Esophagus (tissue), 2 donors: ENCODE data around the gene FNDC1. TPM values are rescaled to one million over a fixed set of nuclear protein-coding genes. Genes with fewer than 3 reads are reported as not detected.
"Not testable (repeated sequence)": the region's sequence is repeated elsewhere in the genome, so short reads cannot be mapped to it uniquely, and the experiment has no call there.

Experiments used
- H3K27ac ChIP-seq, 2 donors: one replicate each; pipeline ENCODE4 v1.5.1; 2013; ENCODE audit warnings: low read depth in 2 of 2, mild to moderate bottlenecking in 2 of 2, inconsistent platforms in 1 of 2, low read length in 1 of 2, moderate library complexity in 1 of 2
- H3K27me3 ChIP-seq, 2 donors: one replicate each; pipeline ENCODE4 v1.6.1; 2013; ENCODE audit warnings: low read length in 2 of 2, control low read depth in 1 of 2, mild to moderate bottlenecking in 1 of 2; ENCODE audit not compliant: insufficient read depth in 2 of 2, control insufficient read depth in 1 of 2
- H3K36me3 ChIP-seq, 2 donors: one replicate each; pipeline ENCODE4 v1.6.1; 2013; ENCODE audit warnings: low read length in 1 of 2; ENCODE audit not compliant: control insufficient read depth in 2 of 2, insufficient read depth in 2 of 2
- H3K4me1 ChIP-seq, 2 donors: one replicate each; pipeline ENCODE4 v1.6.1; 2013; ENCODE audit warnings: low read length in 1 of 2; ENCODE audit not compliant: control insufficient read depth in 2 of 2, insufficient read depth in 2 of 2
- H3K4me3 ChIP-seq, 2 donors: one replicate each; pipeline ENCODE4 v1.5.1; 2013; ENCODE audit warnings: low read length in 2 of 2, mild to moderate bottlenecking in 2 of 2, low read depth in 1 of 2, moderate library complexity in 1 of 2
- H3K9me3 ChIP-seq, 2 donors: one replicate each; pipeline ENCODE4 v1.6.1; 2013; ENCODE audit warnings: mild to moderate bottlenecking in 2 of 2, low read depth in 1 of 2, low read length in 1 of 2, moderate library complexity in 1 of 2; ENCODE audit not compliant: control insufficient read depth in 2 of 2, insufficient read depth in 1 of 2
- WGBS, 2 donors: extraction: QIAGEN DNeasy Blood & Tissue Kit; methylation state at CpG; one replicate each; pipeline ENCODE4 v1.1.7; 2013; 5-methylcytosine and 5-hydroxymethylcytosine counted together
- polyA plus RNA-seq, 2 donors: library from polyadenylated mRNA; stranded (reverse); fragments of 200-250 nt; gene quantifications; one replicate each; pipeline ENCODE4 v1.2.3, GENCODE V29; 2013
- donor health status: healthy with polysubstance abuse.
- donor health status: Bipolar disorder and iron deficiency.

FNDC1 gene
- polyA plus RNA-seq, 2 donors: 0.01 to 0.02 TPM

- H3K27me3 ChIP-seq, H3K4me1 ChIP-seq: not testable (repeated sequence)
These were observed 115.5 kb downstream of the FNDC1 start for GRCh38 chr6:159284661-159285060.

GRCh38 chr6:159298840-159299239 is 129.6 kb downstream of the FNDC1 start:
- WGBS, 2 donors: 90 to 96% methylated on average over 5 of the region's 5 CpGs
- Histone ChIP-seq H3K36me3 (no peaks in the 10 kb centered on the region), H3K4me1 (no peaks in the 10 kb centered on the region), H3K27me3 (no peaks in the 10 kb centered on the region), H3K4me3 (no peak overlapping the region), H3K9me3 (no peaks in the 10 kb centered on the region), H3K27ac (no peak overlapping the region)

More at GRCh38 chr6:159284661-159285060, 115.5 kb downstream of the FNDC1 start:
- H3K4me3 ChIP-seq, H3K27ac ChIP-seq, H3K36me3 ChIP-seq, H3K9me3 ChIP-seq: not testable (repeated sequence)

GRCh38 chr6:159299566-159299965 is 130.4 kb downstream of the FNDC1 start:
- no peaks in the 10 kb centered on the region for H3K36me3 ChIP-seq
- WGBS, 2 donors: 69 to 79% methylated on average over 2 of the region's 2 CpGs
- H3K4me1 ChIP-seq: no peaks in the 10 kb centered on the region
- no peak overlapping the region for H3K4me3 ChIP-seq
- H3K27me3 ChIP-seq: no peaks in the 10 kb centered on the region
- no peaks in the 10 kb centered on the region for H3K9me3 ChIP-seq
- H3K27ac ChIP-seq: no peak overlapping the region

- 79 to 80% methylated on average over 5 of the region's 5 CpGs for WGBS, 2 donors
- Histone ChIP-seq H3K4me1 (no peaks in the 10 kb centered on the region), H3K9me3 (no peaks in the 10 kb centered on the region), H3K27me3 (no peaks in the 10 kb centered on the region), H3K4me3 (no peak overlapping the region), H3K36me3 (no peaks in the 10 kb centered on the region), H3K27ac (no peak overlapping the region)
These were observed 132.1 kb downstream of the FNDC1 start for GRCh38 chr6:159301277-159301676.

GRCh38 chr6:159301810-159302593 is 132.8 kb downstream of the FNDC1 start:
- 79% methylated on average over 7 of the region's 7 CpGs for WGBS, 2 donors
- H3K4me1 ChIP-seq: no peaks in the 10 kb centered on the region
- H3K4me3 ChIP-seq: no peak overlapping the region

GRCh38 chr6:159302594-159302992 is 133.4 kb downstream of the FNDC1 start:
- 69 to 76% methylated on average over 5 of the region's 5 CpGs for WGBS, 2 donors
- Histone ChIP-seq H3K4me3 (no peak overlapping the region), H3K4me1 (no peaks in the 10 kb centered on the region), H3K27me3 (no peaks in the 10 kb centered on the region), H3K27ac (no peak overlapping the region), H3K36me3 (no peaks in the 10 kb centered on the region), H3K9me3 (no peaks in the 10 kb centered on the region)

More at GRCh38 chr6:159301810-159302593, 132.8 kb downstream of the FNDC1 start:
- Histone ChIP-seq H3K27me3 (no peaks in the 10 kb centered on the region), H3K27ac (no peak overlapping the region), H3K9me3 (no peaks in the 10 kb centered on the region), H3K36me3 (no peaks in the 10 kb centered on the region)

- 75 to 77% methylated on average over 2 of the region's 2 CpGs for WGBS, 2 donors
These were observed 134.0 kb downstream of the FNDC1 start for GRCh38 chr6:159303159-159303558.

GRCh38 chr6:159303784-159304183 is 134.6 kb downstream of the FNDC1 start:
- H3K4me1 ChIP-seq: no peaks in the 10 kb centered on the region
- H3K27ac ChIP-seq: no peak overlapping the region
- no peaks in the 10 kb centered on the region for H3K27me3 ChIP-seq
- 79 to 84% methylated on average over 6 of the region's 6 CpGs for WGBS, 2 donors
- H3K36me3 ChIP-seq: no peaks in the 10 kb centered on the region
- H3K9me3 ChIP-seq: no peaks in the 10 kb centered on the region
- no peak overlapping the region for H3K4me3 ChIP-seq

More at GRCh38 chr6:159303159-159303558, 134.0 kb downstream of the FNDC1 start:
- Histone ChIP-seq H3K4me3 (no peak overlapping the region), H3K4me1 (no peaks in the 10 kb centered on the region), H3K27ac (no peak overlapping the region), H3K9me3 (no peaks in the 10 kb centered on the region), H3K36me3 (no peaks in the 10 kb centered on the region), H3K27me3 (no peaks in the 10 kb centered on the region)

GRCh38 chr6:159304641-159305040 is 135.4 kb downstream of the FNDC1 start:
- H3K4me3 ChIP-seq: no peak overlapping the region
- H3K4me1 ChIP-seq: no peaks in the 10 kb centered on the region
- H3K9me3 ChIP-seq: no peaks in the 10 kb centered on the region
- WGBS, 2 donors: 92 to 95% methylated on average over 1 of the region's 1 CpG
- H3K27me3 ChIP-seq: no peaks in the 10 kb centered on the region
- no peaks in the 10 kb centered on the region for H3K36me3 ChIP-seq
- H3K27ac ChIP-seq: no peak overlapping the region

GRCh38 chr6:159305159-159305558 is 136.0 kb downstream of the FNDC1 start:
- H3K9me3 ChIP-seq: no peaks in the 10 kb centered on the region
- no peak overlapping the region for H3K27ac ChIP-seq
- no peaks in the 10 kb centered on the region for H3K4me1 ChIP-seq
- WGBS, 2 donors: 70 to 74% methylated on average over 5 of the region's 5 CpGs
- H3K36me3 ChIP-seq: no peaks in the 10 kb centered on the region
- no peaks in the 10 kb centered on the region for H3K27me3 ChIP-seq
- H3K4me3 ChIP-seq: no peak overlapping the region
